Measurements from ENCODE around the gene ADK. TPM values are rescaled to one million over a fixed set of nuclear protein-coding genes. Genes with fewer than 3 reads are reported as not detected.

Gene ADK
- total RNA-seq, 1 experiment from 2014 or later, result 66.6 TPM

DNA sequence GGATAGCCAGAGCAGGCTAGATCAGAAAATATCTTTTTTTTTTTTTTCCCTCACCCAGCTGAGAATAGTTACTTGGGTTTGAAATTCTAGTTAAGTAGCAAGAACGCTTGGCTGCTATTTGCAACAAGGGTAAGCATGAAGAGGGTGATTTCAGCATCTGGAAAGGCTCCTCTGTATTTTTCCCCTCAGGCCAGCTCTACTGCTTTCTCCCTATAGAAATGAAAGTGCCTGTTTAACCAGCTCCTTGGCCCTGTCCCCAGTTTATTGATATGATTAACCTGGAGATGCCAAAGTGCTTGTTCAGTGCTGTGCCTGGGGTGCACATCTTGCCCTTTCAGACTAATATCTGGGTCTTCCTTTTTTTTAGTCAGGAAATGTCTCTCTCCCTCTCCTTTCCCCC is 37.5 kb upstream of the ADK start:
- intact Hi-C loops (cut with micrococcal nuclease; ENCODE audit: unreplicated experiment), result no loop called here
- no TSS peak for BruUV-seq (replicated peaks)
- Mint-ChIP-seq H3K36me3 (ENCODE audit: insufficient read depth, unreplicated experiment) (peaks cover 93% of the 10 kb centered on the region), H3K27ac (ENCODE audit: unreplicated experiment) (no peak overlapping the region), H3K4me3 (ENCODE audit: low read depth, unreplicated experiment) (no peak overlapping the region), H3K27me3 (ENCODE audit: unreplicated experiment) (no peaks in the 10 kb centered on the region), H3K9me3 (ENCODE audit: low read depth, unreplicated experiment) (no peaks in the 10 kb centered on the region), H3K4me1 (ENCODE audit: low read depth, unreplicated experiment) (peaks cover 2% of the 10 kb centered on the region)
- TF ChIP-seq, protein P1, sequence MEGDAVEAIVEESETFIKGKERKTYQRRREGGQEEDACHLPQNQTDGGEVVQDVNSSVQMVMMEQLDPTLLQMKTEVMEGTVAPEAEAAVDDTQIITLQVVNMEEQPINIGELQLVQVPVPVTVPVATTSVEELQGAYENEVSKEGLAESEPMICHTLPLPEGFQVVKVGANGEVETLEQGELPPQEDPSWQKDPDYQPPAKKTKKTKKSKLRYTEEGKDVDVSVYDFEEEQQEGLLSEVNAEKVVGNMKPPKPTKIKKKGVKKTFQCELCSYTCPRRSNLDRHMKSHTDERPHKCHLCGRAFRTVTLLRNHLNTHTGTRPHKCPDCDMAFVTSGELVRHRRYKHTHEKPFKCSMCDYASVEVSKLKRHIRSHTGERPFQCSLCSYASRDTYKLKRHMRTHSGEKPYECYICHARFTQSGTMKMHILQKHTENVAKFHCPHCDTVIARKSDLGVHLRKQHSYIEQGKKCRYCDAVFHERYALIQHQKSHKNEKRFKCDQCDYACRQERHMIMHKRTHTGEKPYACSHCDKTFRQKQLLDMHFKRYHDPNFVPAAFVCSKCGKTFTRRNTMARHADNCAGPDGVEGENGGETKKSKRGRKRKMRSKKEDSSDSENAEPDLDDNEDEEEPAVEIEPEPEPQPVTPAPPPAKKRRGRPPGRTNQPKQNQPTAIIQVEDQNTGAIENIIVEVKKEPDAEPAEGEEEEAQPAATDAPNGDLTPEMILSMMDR (IDR thresholded peaks at IDR 0.05; ENCODE audit: unreplicated experiment), result no peak
- DNase-seq, result no peak
- CTCF ChIA-PET, result no interaction called here

DNA sequence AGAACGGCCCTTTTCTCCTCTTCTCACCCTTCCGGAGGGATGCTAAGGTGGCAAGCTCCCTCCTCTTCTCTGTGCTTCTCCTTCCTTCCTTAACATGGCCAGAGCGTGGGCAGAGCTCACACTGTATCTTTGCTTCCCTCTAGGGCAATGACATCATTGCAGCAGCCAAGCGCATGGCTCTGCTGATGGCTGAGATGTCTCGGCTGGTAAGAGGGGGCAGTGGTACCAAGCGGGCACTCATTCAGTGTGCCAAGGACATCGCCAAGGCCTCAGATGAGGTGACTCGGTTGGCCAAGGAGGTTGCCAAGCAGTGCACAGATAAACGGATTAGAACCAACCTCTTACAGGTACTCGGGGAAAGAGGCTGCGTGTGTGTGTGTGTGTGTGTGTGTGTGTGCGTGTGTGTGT is 37.0 kb upstream of the ADK start:
- Mint-ChIP-seq H3K9me3 (ENCODE audit: low read depth, unreplicated experiment) (no peaks in the 10 kb centered on the region), H3K4me3 (ENCODE audit: low read depth, unreplicated experiment) (no peak overlapping the region), H3K36me3 (ENCODE audit: insufficient read depth, unreplicated experiment) (peaks cover 93% of the 10 kb centered on the region), H3K27ac (ENCODE audit: unreplicated experiment) (no peak overlapping the region), H3K4me1 (ENCODE audit: low read depth, unreplicated experiment) (peaks cover 7% of the 10 kb centered on the region), H3K27me3 (ENCODE audit: unreplicated experiment) (no peaks in the 10 kb centered on the region)
- intact Hi-C loops (cut with micrococcal nuclease; ENCODE audit: unreplicated experiment), result no loop called here
- no peak for DNase-seq
- CTCF ChIA-PET, result no interaction called here
- TF ChIP-seq, protein P1 (IDR thresholded peaks at IDR 0.05; ENCODE audit: unreplicated experiment), result no peak
- BruUV-seq (replicated peaks), result no TSS peak

DNA sequence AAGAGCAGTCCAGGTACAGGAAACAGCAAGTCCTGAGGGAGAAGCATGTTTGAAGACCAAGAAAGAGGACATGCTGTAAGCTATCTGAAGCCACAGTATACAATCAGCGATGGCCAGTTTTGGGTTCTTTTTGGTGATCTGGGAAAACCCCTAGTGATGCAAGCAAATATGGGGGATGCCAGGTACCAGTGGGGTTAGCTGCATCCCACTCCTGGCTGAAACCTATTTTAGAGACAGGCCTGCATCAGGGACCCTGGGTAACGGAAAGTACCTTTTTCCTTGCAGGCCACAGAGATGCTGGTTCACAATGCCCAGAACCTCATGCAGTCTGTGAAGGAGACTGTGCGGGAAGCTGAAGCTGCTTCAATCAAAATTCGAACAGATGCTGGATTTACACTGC is 33.3 kb upstream of the ADK start:
- Mint-ChIP-seq H3K27me3 (ENCODE audit: unreplicated experiment) (no peaks in the 10 kb centered on the region), H3K9me3 (ENCODE audit: low read depth, unreplicated experiment) (no peaks in the 10 kb centered on the region), H3K4me3 (ENCODE audit: low read depth, unreplicated experiment) (no peak overlapping the region), H3K27ac (ENCODE audit: unreplicated experiment) (no peak overlapping the region), H3K4me1 (ENCODE audit: low read depth, unreplicated experiment) (peaks cover 12% of the 10 kb centered on the region), H3K36me3 (ENCODE audit: insufficient read depth, unreplicated experiment) (peaks cover 86% of the 10 kb centered on the region)
- TF ChIP-seq, protein P1 (IDR thresholded peaks at IDR 0.05; ENCODE audit: unreplicated experiment), result no peak
- BruUV-seq (replicated peaks), result no TSS peak
- CTCF ChIA-PET, result interaction anchor here (0.5 kb wide), 1 partner anchor 21 kb away, joined by 3 read pairs; no protein-coding TSS in a partner anchor
- intact Hi-C loops (cut with micrococcal nuclease; ENCODE audit: unreplicated experiment), result no loop called here
- no peak for DNase-seq

DNA sequence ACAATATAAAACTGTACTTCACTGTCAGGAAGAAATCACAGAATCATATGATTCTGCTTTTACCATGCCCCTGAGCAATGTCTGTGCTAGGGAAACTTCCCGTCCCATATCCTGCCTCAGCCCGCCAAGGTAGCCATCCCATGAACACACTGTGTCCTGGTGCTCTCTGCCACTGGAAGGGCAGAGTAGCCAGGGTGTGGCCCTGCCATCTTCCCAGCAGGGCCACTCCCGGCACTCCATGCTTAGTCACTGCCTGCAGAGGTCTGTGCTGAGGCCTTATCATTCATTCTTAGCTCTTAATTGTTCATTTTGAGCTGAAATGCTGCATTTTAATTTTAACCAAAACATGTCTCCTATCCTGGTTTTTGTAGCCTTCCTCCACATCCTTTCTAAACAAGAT is 32.2 kb upstream of the ADK start:
- DNase-seq, result no peak
- peaks cover 12% of the 10 kb centered on the region for H3K4me1 Mint-ChIP-seq (ENCODE audit: low read depth, unreplicated experiment)
- H3K27ac Mint-ChIP-seq (ENCODE audit: unreplicated experiment), result peak overlapping the region; percentile 7
- no peak overlapping the region for H3K4me3 Mint-ChIP-seq (ENCODE audit: low read depth, unreplicated experiment)
- no peaks in the 10 kb centered on the region for H3K9me3 Mint-ChIP-seq (ENCODE audit: low read depth, unreplicated experiment)
- TF ChIP-seq, protein P1 (IDR thresholded peaks at IDR 0.05; ENCODE audit: unreplicated experiment), result no peak
- CTCF ChIA-PET, result no interaction called here
- no peaks in the 10 kb centered on the region for H3K27me3 Mint-ChIP-seq (ENCODE audit: unreplicated experiment)
- intact Hi-C loops (cut with micrococcal nuclease; ENCODE audit: unreplicated experiment), result no loop called here
- no TSS peak for BruUV-seq (replicated peaks)
- H3K36me3 Mint-ChIP-seq (ENCODE audit: insufficient read depth, unreplicated experiment), result peaks cover 84% of the 10 kb centered on the region
